OCI-LY1 (cell line): ENCODE measurements around the gene ATN1.

Experiments
- H2AFZ ChIP-seq: fragments of 200-600 bp; sonication (generic), shearing (Covaris generic); 2 replicates; pipeline ENCODE4 v1.6.0; 2014; ENCODE audit warnings: antibody characterized with exemption, mild to moderate bottlenecking, low read length
- H3F3A ChIP-seq: fragments of 200-600 bp; sonication (generic), shearing (Covaris generic); 2 replicates; pipeline ENCODE4 v1.6.0; 2014; ENCODE audit warnings: mild to moderate bottlenecking, antibody characterized with exemption, low read length, moderate library complexity; ENCODE audit not compliant: insufficient read depth
- H3K27ac ChIP-seq: fragments of 200-600 bp; sonication (generic); 2 replicates; pipeline ENCODE4 v1.5.1; 2014; ENCODE audit warnings: low read length, mixed run types, mild to moderate bottlenecking, low read depth; ENCODE audit not compliant: poor library complexity, severe bottlenecking
- H3K27me3 ChIP-seq: fragments of 200-600 bp; sonication (generic); 2 replicates; pipeline ENCODE4 v1.6.0; 2014; ENCODE audit warnings: antibody characterized with exemption, mild to moderate bottlenecking, low read length, moderate library complexity; ENCODE audit not compliant: insufficient read depth
- H3K36me3 ChIP-seq: fragments of 200-600 bp; sonication (generic); 2 replicates; pipeline ENCODE4 v1.6.1; 2014; ENCODE audit warnings: mild to moderate bottlenecking, antibody characterized with exemption, low read length, moderate library complexity, mixed read lengths; ENCODE audit not compliant: insufficient read depth
- H3K4me1 ChIP-seq: fragments of 200-600 bp; sonication (generic); 2 replicates; pipeline ENCODE4 v1.5.1; 2014; ENCODE audit warnings: mild to moderate bottlenecking, low read length, moderate library complexity; ENCODE audit not compliant: insufficient read depth, severe bottlenecking
- H3K4me2 ChIP-seq: fragments of 200-600 bp; sonication (generic), shearing (Covaris generic); 2 replicates; pipeline ENCODE4 v1.6.1; 2014; ENCODE audit warnings: low read length
- H3K4me3 ChIP-seq: fragments of 200-600 bp; sonication (generic); 2 replicates; pipeline ENCODE4 v1.5.1; 2014; ENCODE audit warnings: low read length, low read depth, mild to moderate bottlenecking, mixed read lengths; ENCODE audit not compliant: poor library complexity, severe bottlenecking
- H3K79me2 ChIP-seq: fragments of 200-600 bp; shearing (Covaris generic); 2 replicates; pipeline ENCODE4 v1.6.1; 2016; ENCODE audit warnings: mixed run types, low read length, mixed read lengths; ENCODE audit not compliant: insufficient read depth
- H3K9ac ChIP-seq: fragments of 200-600 bp; sonication (generic), shearing (Covaris generic); 2 replicates; pipeline ENCODE4 v1.6.1; 2014; ENCODE audit warnings: mild to moderate bottlenecking, low read length, mixed read lengths
- H3K9me2 ChIP-seq: fragments of 200-600 bp; sonication (generic), shearing (Covaris generic); 2 replicates; pipeline ENCODE4 v1.6.1; 2014; ENCODE audit warnings: low read depth, mild to moderate bottlenecking, low read length, mixed read lengths
- H3K9me3 ChIP-seq: fragments of 200-600 bp; shearing (Covaris generic); 2 replicates; pipeline ENCODE4 v1.6.1; 2014; ENCODE audit warnings: low read length, mixed read lengths
- H4K20me1 ChIP-seq: fragments of 200-600 bp; sonication (generic), shearing (Covaris generic); 2 replicates; pipeline ENCODE4 v1.6.0; 2016; ENCODE audit warnings: mild to moderate bottlenecking, low read length; ENCODE audit not compliant: insufficient read depth
- EZH2 ChIP-seq: fragments of 200-600 bp; sonication (generic), shearing (Covaris generic); IDR thresholded peaks from 2 replicates; pipeline ENCODE4 v1.8.0; 2017; ENCODE audit warnings: borderline replicate concordance, mixed run types, mild to moderate bottlenecking, antibody characterized with exemption, low read length, moderate library complexity, mixed read lengths
- TF ChIP-seq, protein P1 (sequence below): fragments of 200-600 bp; sonication (generic), shearing (Covaris generic); IDR thresholded peaks from 2 replicates; pipeline ENCODE4 v1.5.1; 2017; ENCODE audit warnings: mild to moderate bottlenecking, antibody characterized with exemption, low read length, moderate library complexity, mixed read lengths

Gene ATN1

DNA sequence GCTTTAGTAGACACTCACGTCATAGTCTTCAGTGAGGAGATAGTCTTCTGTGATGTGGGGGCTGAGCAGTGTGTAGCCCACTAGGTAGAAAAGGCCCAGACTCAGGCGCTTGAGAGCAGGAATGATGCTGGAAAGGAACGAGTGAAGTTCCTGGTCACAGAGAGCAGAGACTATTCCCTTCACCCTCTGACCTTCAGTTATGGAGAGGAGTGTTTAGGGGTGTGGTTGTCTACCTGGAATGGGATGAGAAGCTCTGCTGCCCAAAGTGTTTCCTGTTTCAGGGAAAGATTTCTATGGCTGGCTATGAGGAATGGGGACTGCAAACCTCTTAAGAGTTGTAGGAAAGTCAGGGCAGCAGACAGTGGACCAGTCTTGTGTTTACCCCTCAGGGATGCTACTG, 51.7 kb downstream of the ATN1 start:
- peaks cover 96% of the 10 kb centered on the region for H3K36me3 ChIP-seq
- no peak overlapping the region for H3K9ac ChIP-seq
- no peaks in the 10 kb centered on the region for H3K9me3 ChIP-seq
- H3K4me1 ChIP-seq = no peaks in the 10 kb centered on the region
- no peaks in the 10 kb centered on the region for H3K9me2 ChIP-seq
- TF ChIP-seq, protein P1, sequence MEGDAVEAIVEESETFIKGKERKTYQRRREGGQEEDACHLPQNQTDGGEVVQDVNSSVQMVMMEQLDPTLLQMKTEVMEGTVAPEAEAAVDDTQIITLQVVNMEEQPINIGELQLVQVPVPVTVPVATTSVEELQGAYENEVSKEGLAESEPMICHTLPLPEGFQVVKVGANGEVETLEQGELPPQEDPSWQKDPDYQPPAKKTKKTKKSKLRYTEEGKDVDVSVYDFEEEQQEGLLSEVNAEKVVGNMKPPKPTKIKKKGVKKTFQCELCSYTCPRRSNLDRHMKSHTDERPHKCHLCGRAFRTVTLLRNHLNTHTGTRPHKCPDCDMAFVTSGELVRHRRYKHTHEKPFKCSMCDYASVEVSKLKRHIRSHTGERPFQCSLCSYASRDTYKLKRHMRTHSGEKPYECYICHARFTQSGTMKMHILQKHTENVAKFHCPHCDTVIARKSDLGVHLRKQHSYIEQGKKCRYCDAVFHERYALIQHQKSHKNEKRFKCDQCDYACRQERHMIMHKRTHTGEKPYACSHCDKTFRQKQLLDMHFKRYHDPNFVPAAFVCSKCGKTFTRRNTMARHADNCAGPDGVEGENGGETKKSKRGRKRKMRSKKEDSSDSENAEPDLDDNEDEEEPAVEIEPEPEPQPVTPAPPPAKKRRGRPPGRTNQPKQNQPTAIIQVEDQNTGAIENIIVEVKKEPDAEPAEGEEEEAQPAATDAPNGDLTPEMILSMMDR = no peak
- TF ChIP-seq EZH2 = no peak
- H3K4me2 ChIP-seq = no peak overlapping the region
- no peaks in the 10 kb centered on the region for H4K20me1 ChIP-seq
- no peak overlapping the region for H3K27ac ChIP-seq
- H3F3A ChIP-seq = no peaks in the 10 kb centered on the region
- no peak overlapping the region for H2AFZ ChIP-seq
- no peaks in the 10 kb centered on the region for H3K27me3 ChIP-seq
- no peak overlapping the region for H3K4me3 ChIP-seq
- no peaks in the 10 kb centered on the region for H3K79me2 ChIP-seq

DNA sequence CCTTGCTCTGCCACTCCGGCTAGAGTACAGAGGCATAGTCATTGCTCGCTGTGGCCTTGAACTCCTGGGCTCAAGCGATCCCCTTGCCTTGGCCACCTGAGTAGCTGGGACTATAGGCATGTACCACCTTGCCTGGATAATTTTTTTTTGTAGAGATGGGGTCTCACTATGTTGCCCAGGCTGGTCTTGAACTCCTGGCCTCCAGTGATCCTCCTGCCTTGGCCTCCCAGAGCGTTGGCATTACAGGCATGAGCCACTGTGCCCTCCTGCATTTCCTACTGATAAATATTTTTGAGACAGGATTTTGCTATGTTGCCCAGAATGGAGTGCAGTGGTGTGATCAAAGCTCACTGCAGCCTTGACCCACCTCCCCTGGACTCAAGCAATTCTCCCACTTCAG, 52.3 kb downstream of the ATN1 start:
- Histone ChIP-seq H3K9me2 (no peaks in the 10 kb centered on the region), H4K20me1 (no peaks in the 10 kb centered on the region), H3K4me1 (no peaks in the 10 kb centered on the region), H2AFZ (no peak overlapping the region), H3K36me3 (peaks cover 95% of the 10 kb centered on the region), H3K4me2 (no peak overlapping the region), H3K9ac (no peak overlapping the region), H3K27ac (no peak overlapping the region), H3K27me3 (no peaks in the 10 kb centered on the region), H3F3A (no peaks in the 10 kb centered on the region), H3K79me2 (no peaks in the 10 kb centered on the region), H3K9me3 (no peaks in the 10 kb centered on the region), H3K4me3 (no peak overlapping the region)
- TF ChIP-seq, protein P1 = no peak
- TF ChIP-seq EZH2 = no peak

DNA sequence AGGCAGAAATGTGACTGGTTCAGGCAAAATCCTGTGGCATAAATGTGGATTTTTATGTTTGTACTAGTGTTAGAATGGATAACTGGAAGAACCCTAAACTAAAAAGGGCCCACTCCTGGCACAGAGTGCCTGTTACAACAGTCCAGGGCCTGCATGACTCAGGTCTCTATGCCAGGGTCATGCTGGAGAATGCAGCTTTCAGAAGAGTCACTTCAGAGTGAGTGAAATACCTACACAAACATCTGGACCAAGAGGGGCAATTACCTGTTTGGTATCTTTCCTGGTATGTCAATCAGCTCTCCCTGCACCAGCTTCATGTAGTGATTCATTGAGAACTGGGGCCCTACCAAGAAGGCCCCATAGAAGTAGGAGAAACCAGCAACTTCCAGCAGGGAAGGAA, 53.0 kb downstream of the ATN1 start:
- H3K4me2 ChIP-seq = no peak overlapping the region
- H3K27me3 ChIP-seq = no peaks in the 10 kb centered on the region
- no peaks in the 10 kb centered on the region for H3K4me1 ChIP-seq
- no peaks in the 10 kb centered on the region for H3K9me3 ChIP-seq
- no peak overlapping the region for H3K27ac ChIP-seq
- H3K36me3 ChIP-seq = peaks cover 94% of the 10 kb centered on the region
- no peak overlapping the region for H3K9ac ChIP-seq
- H2AFZ ChIP-seq = no peak overlapping the region
- H3K9me2 ChIP-seq = no peaks in the 10 kb centered on the region
- H3F3A ChIP-seq = no peaks in the 10 kb centered on the region
- H4K20me1 ChIP-seq = no peaks in the 10 kb centered on the region
- H3K4me3 ChIP-seq = no peak overlapping the region
- H3K79me2 ChIP-seq = no peaks in the 10 kb centered on the region
- no peak for TF ChIP-seq EZH2
- TF ChIP-seq, protein P1 = no peak
